Ishikawa (cell line): ENCODE results near the gene TNC.

Experiments
- MAX ChIP-seq: IDR thresholded peaks from 2 replicates; pipeline ENCODE4 v1.6.1; 2012
- TEAD4 ChIP-seq: IDR thresholded peaks from 2 replicates; pipeline ENCODE4 v1.6.1; 2012
- ZBTB7A ChIP-seq: IDR thresholded peaks from 2 replicates; pipeline ENCODE4 v1.6.1; 2012; ENCODE audit warnings: low read depth

GRCh38 chr9:115022760-115023434 is 95.1 kb downstream of the TNC start:
- TF ChIP-seq ZBTB7A: no peak
- no peak for TF ChIP-seq TEAD4
- TF ChIP-seq MAX: no peak
